Thyroid gland (tissue), 4 donors: ENCODE results near the gene HCFC1.

Experiments used
- POLR2A ChIP-seq, 2 donors: fragments of 450-650 bp; IDR thresholded peaks; one replicate each; pipeline ENCODE4 v1.6.1; 2017; ENCODE audit warnings: antibody characterized with exemption in 2 of 2, mild to moderate bottlenecking in 2 of 2, moderate library complexity in 1 of 2
- TF ChIP-seq, protein P1 (sequence below), 6 experiments: fragments of 200-600 bp in 3 of 6; fragments of 450-650 bp in 3 of 6; sonication (generic) in 3 of 6; IDR thresholded peaks; one replicate each; pipeline ENCODE4 v1.5.1; 2016 to 2019; ENCODE audit warnings: antibody characterized with exemption in 6 of 6, mild to moderate bottlenecking in 2 of 6, inconsistent platforms in 1 of 6, moderate library complexity in 1 of 6

DNA sequence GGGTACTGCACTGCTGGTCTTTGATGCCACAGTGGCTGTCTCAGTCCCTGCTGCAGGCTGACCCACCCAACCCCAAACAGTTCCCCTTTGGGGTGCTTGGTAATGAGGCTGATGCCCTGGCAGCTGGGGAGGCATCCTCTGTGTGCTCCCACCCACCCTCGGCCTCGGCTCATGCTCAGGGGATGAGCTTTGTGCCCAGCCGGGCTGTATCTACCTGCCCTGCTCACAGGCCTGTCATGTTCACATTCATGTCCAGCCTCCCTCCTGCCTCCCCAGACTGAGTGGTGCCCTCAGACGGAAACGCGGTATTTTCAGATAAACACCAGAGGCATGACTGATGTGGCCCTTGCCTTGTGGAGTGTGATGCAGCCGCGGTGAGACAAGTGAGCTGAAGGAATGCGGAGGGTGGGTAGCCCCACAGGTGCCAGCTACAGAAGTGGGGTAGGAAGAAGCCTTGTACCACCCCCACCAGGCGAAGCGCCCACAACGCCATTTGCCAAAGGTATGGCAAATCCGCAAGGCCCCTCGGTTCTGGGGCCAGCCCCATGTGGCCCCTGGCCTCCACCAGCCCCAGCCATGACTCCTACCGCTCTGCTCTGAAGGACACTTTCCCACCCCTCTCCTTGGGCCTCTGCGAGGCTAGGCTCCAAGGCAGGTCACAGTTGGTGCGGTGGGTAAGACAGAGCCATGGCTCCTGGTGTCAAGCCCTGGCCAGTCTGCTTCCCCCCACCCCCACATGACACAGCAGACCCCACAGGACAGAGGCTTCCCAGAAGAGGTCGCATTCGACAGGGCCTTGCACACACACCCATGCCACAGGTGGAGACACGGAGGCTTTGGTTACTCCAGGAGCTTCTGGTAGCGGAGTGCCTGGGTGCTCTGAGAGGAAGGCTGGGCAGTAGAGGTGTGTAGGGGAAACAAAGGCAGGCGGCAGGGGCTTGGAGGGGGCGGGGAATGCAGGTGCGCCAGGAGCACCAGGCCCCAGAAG is 25.4 kb downstream of the HCFC1 start:
- TF ChIP-seq, protein P1, sequence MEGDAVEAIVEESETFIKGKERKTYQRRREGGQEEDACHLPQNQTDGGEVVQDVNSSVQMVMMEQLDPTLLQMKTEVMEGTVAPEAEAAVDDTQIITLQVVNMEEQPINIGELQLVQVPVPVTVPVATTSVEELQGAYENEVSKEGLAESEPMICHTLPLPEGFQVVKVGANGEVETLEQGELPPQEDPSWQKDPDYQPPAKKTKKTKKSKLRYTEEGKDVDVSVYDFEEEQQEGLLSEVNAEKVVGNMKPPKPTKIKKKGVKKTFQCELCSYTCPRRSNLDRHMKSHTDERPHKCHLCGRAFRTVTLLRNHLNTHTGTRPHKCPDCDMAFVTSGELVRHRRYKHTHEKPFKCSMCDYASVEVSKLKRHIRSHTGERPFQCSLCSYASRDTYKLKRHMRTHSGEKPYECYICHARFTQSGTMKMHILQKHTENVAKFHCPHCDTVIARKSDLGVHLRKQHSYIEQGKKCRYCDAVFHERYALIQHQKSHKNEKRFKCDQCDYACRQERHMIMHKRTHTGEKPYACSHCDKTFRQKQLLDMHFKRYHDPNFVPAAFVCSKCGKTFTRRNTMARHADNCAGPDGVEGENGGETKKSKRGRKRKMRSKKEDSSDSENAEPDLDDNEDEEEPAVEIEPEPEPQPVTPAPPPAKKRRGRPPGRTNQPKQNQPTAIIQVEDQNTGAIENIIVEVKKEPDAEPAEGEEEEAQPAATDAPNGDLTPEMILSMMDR (IDR thresholded peaks at IDR 0.05): no peak
- TF ChIP-seq POLR2A (IDR thresholded peaks at IDR 0.05): no peak
